SK-N-MC (cell line): Measurements from ENCODE around the gene ACACA.

Source experiments
- DNase-seq: peaks from one replicate; pipeline ENCODE4 v3.0.0-alpha.2; 2011; ENCODE audit warnings: low read depth, low spot score
- H3K27ac ChIP-seq: fragments of 200-600 bp; sonication (generic); 2 replicates; pipeline ENCODE4 v1.5.1; 2016; ENCODE audit warnings: mixed run types
- H3K36me3 ChIP-seq: fragments of 200-600 bp; sonication (generic); 2 replicates; pipeline ENCODE4 v1.6.1; 2017; ENCODE audit warnings: antibody characterized with exemption, low read length, mixed read lengths; ENCODE audit not compliant: insufficient read depth
- H3K4me3 ChIP-seq: fragments of 200-600 bp; sonication (generic); 2 replicates; pipeline ENCODE4 v1.5.1; 2016
- H3K9ac ChIP-seq: fragments of 200-600 bp; sonication (generic); 2 replicates; pipeline ENCODE4 v1.8.0; 2017; ENCODE audit warnings: mixed run types, mixed read lengths; ENCODE audit not compliant: insufficient read length
- H3K9me3 ChIP-seq: fragments of 200-600 bp; sonication (generic); 2 replicates; pipeline ENCODE4 v1.6.1; 2017; ENCODE audit warnings: low read depth, mild to moderate bottlenecking, antibody characterized with exemption, low read length, moderate library complexity, mixed read lengths
- EZH2 ChIP-seq: fragments of 200-600 bp; sonication (generic); IDR thresholded peaks from one replicate; pipeline ENCODE4 v1.6.1; 2017; ENCODE audit warnings: antibody characterized with exemption
- FOXP2 ChIP-seq: optimal IDR thresholded peaks from 2 replicates; pipeline ENCODE3; 2011; ENCODE audit warnings: mild to moderate bottlenecking, moderate library complexity; ENCODE audit not compliant: insufficient read depth; ENCODE audit errors: extremely low read length, control extremely low read depth
- POLR2AphosphoS5 ChIP-seq: IDR thresholded peaks from 2 replicates; pipeline ENCODE4 v1.6.1; 2012; ENCODE audit warnings: mild to moderate bottlenecking, low read depth, low read length, borderline replicate concordance

Gene ACACA

GRCh38 chr17:37117373-37118142 lies 289.1 kb downstream of the ACACA start:
- Histone ChIP-seq H3K36me3 (peaks cover 33% of the 10 kb centered on the region), H3K9ac (no peak overlapping the region), H3K4me3 (no peak overlapping the region), H3K27ac (no peak overlapping the region), H3K9me3 (no peaks in the 10 kb centered on the region)
- TF ChIP-seq POLR2AphosphoS5 (no peak), EZH2 (no peak), FOXP2 (no peak)
- DNase-seq = no peak

- H3K4me3 ChIP-seq = no peak overlapping the region
- no peak for TF ChIP-seq FOXP2
- no peak for TF ChIP-seq POLR2AphosphoS5
- TF ChIP-seq EZH2 = no peak
- no peaks in the 10 kb centered on the region for H3K9me3 ChIP-seq
- no peak overlapping the region for H3K9ac ChIP-seq
- peaks cover 33% of the 10 kb centered on the region for H3K36me3 ChIP-seq
- DNase-seq = no peak
- no peak overlapping the region for H3K27ac ChIP-seq
Observed at GRCh38 chr17:37116671-37117185, 289.9 kb downstream of the ACACA start.

GRCh38 chr17:37111329-37111728 lies 295.3 kb downstream of the ACACA start:
- Histone ChIP-seq H3K27ac (no peak overlapping the region), H3K9ac (no peak overlapping the region), H3K36me3 (peaks cover 49% of the 10 kb centered on the region), H3K4me3 (no peak overlapping the region), H3K9me3 (no peaks in the 10 kb centered on the region)
- DNase-seq = no peak
- no peak for TF ChIP-seq FOXP2
- TF ChIP-seq EZH2 = no peak
- no peak for TF ChIP-seq POLR2AphosphoS5

DNA sequence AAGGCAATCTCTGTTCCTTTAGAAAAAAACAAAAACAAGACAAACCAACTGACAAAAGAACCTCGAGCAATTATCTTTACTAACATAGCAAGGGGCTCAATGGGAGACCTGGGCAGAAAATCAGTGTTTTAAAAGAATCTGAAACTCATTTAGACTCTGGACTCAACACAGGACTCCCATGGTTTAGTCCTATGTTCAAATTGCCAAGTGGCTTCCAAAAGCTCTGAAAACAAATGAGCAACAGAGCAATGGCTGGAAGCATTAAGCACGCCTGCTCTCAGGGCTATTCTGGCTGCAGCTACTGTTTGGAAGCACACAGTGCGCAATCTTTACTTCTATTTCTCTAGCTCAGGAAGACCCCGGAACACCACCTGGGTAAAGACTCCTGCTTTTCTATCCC lies 295.9 kb downstream of the ACACA start:
- TF ChIP-seq FOXP2 = no peak
- no peak for DNase-seq
- Histone ChIP-seq H3K4me3 (no peak overlapping the region), H3K9me3 (no peaks in the 10 kb centered on the region), H3K36me3 (peaks cover 49% of the 10 kb centered on the region), H3K27ac (no peak overlapping the region), H3K9ac (no peak overlapping the region)

DNA sequence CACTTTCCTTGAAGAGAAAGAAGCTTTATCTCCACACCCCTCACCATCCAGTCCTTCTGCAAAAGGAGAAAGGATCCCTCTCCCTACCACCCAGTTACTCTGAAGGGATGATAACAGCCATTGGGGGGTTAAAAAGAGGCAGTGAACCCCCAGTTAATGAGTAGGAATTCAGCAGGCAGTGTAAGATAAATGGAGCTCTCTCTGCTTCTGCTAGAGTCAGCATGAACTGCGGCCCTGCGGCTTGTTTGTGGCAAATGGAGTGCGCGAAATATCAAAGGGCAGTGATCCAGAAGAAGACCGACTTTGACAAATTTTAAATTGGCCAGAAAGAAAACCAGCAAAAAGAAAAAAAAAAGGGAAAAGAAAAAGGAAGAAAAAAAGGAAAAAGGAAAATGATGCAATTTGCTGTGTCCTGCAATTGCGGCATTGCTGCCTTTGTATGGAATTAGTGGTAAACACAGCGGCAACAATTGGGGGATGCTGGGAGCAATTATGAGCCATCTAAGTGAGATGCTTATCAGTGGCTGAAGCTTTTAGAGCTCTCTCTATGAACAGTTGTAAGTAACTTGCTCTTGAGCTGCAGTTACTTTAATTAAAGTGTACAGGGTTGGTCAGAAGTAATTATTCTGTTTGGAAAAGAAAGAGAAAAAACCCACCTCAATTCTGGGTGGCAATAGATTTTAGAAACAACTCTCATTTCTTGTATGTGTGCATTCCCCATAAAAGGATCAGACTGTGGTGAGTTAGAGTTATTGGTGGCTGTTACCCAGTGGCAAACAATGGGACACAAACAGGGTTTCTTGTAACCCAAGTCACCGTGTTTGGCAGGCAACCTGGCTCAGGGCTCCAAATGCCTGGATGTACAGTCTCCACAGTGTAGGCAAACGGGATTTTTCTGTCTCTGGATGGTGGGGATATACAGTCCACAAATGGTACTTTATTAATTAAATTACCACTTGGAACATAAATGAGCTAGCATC lies 296.6 kb downstream of the ACACA start:
- H3K36me3 ChIP-seq = peaks cover 49% of the 10 kb centered on the region
- TF ChIP-seq FOXP2 (no peak), EZH2 (no peak), POLR2AphosphoS5 (no peak)
- H3K9me3 ChIP-seq = no peaks in the 10 kb centered on the region
- no peak overlapping the region for H3K4me3 ChIP-seq
- H3K27ac ChIP-seq = no peak overlapping the region
- no peak overlapping the region for H3K9ac ChIP-seq
- DNase-seq = no peak

DNA sequence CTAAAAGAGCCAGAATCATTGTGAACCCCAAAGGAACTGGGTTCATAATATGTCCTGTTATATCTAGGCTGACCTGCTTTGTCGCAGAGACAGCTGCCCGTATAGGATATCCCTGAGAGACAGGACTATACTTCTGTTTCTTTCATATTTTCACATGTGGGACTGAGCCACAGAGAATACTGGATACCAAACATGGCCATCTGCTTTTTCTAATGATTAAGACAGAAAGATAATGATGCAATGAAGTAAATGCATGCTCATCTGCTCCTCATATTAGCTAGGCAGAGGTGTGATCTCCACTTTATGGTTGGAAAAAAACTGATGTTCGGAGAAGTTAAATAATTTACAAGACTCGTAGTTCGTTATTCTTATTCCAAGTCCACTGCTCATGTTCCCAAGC lies 297.5 kb downstream of the ACACA start:
- Histone ChIP-seq H3K27ac (no peak overlapping the region), H3K9ac (no peak overlapping the region), H3K4me3 (no peak overlapping the region), H3K36me3 (peaks cover 53% of the 10 kb centered on the region), H3K9me3 (no peaks in the 10 kb centered on the region)
- no peak for TF ChIP-seq FOXP2
- no peak for TF ChIP-seq EZH2
- TF ChIP-seq POLR2AphosphoS5 = no peak
- DNase-seq = no peak

GRCh38 chr17:37107406-37108083 lies 299.1 kb downstream of the ACACA start:
- Histone ChIP-seq H3K9ac (no peak overlapping the region), H3K4me3 (no peak overlapping the region), H3K36me3 (peaks cover 44% of the 10 kb centered on the region), H3K9me3 (no peaks in the 10 kb centered on the region), H3K27ac (no peak overlapping the region)
- DNase-seq = no peak
- no peak for TF ChIP-seq FOXP2
- no peak for TF ChIP-seq POLR2AphosphoS5
- TF ChIP-seq EZH2 = no peak

DNA sequence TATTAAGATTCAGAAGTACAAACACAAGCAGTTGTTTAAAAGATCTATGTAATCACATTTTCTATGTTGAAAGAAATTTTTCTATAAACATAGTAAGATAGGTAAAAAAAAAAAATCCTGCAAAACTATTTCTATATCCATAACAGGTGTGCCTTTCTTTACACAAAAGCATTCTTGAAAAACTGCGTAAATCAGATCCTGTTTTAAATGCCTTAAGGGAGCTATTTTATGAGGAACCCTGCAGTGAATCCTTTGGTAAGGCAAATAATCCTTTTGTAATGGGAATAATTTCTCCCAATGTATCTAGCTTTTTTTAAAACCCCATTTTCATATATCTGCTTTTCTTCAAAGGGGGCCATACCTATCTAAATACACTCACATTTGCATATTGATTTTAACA lies 300.6 kb downstream of the ACACA start:
- DNase-seq = peak; percentile 20
- no peak overlapping the region for H3K27ac ChIP-seq
- no peak overlapping the region for H3K4me3 ChIP-seq
- no peak for TF ChIP-seq EZH2
- TF ChIP-seq POLR2AphosphoS5 = no peak
- no peak for TF ChIP-seq FOXP2
- peaks cover 29% of the 10 kb centered on the region for H3K36me3 ChIP-seq
- H3K9ac ChIP-seq = no peak overlapping the region
- no peaks in the 10 kb centered on the region for H3K9me3 ChIP-seq
